Anterior cingulate cortex (tissue), 58 donors: ENCODE data around the gene LHX3.
"Not testable (repeated sequence)": the region's sequence is repeated elsewhere in the genome, so short reads cannot be mapped to it uniquely, and the experiment has no call there.

Source experiments
- DNase-seq, 58 donors: peaks; one replicate each; lab custom pipeline; 2025; lab: John Stamatoyannopoulos, UW

Gene LHX3

DNA sequence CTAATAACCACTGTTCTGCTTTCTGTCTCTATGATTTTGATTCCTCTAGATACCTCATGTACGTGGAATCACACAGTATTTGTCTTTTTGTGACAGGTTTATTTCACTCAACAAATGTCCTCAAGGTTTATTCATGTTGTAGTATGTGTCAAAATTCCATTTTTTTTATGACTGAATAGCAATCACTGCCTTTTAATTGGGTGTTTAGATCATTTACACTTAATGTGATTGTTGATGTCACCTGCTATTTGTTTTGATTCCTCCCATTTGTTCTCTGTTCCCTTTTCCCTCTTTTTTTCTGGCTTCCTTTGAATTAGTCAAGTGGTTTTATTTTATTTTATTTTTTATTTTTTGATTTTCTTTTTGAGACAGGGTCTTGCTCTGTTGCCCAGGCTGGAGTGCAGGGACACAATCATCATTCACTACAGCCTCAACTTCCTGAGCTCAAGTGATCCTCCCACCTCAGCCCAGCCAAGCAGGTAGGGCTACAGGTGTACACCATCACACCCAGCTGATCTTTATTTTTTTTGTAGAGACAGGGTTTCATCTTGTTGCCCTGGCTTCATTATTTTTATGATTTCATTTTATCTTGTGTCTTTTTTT lies 41.6 kb downstream of the LHX3 start:
- no peak for DNase-seq

GRCh38 chr9:136160995-136161610 lies 43.8 kb downstream of the LHX3 start:
- DNase-seq, result no peak

DNA sequence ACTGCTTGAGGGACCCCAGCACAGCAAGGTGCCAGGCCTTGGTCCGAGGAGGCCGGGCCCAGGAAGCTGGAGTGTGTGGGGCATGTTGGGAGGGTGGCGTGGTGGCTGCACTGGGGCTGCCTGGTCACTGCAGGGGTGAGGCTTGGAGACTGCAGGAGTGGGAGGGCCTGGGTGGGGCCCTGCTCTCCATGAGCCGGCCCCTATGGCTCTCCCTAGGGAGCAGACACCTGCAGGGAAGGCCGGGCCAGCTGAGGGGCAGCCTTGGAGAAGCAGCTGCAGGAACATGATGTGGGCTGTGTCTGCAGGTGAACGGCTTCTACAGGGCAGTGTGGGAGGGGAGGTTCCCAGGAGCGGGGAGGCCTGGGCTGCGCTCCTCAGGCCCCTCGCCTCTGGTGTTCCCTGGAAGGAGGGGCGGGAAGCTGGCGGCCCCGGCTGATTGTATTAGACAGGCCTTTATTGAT lies 44.5 kb downstream of the LHX3 start:
- no peak for DNase-seq

DNA sequence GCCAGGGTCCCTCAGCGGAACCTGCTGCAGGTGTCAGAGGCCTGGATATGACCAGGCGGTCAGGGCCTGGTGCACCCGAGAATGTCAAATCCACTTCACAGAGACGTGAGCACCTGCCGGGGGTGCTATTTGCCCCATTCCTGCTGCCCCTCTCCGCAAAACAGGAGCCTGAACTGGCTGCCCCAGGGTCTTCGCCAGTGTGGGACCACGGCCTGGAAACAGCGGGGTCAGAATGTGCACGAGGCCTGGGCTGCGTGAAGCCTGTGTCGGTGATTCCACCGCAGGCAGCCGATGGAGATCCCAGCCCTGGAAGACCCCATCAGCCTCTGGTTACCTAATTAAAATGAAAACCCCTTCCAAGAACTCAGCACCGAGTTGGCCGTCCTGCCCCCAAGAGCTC lies 45.1 kb downstream of the LHX3 start:
- DNase-seq, result no peak

- DNase-seq, result no peak
Measured at GRCh38 chr9:136157477-136158265, 47.3 kb downstream of the LHX3 start.

GRCh38 chr9:136156209-136157120 lies 48.5 kb downstream of the LHX3 start:
- DNase-seq, result no peak

- no peak for DNase-seq
Measured at GRCh38 chr9:136155576-136155975, 49.4 kb downstream of the LHX3 start.

- no peak for DNase-seq
Measured at GRCh38 chr9:136154943-136155342, 50.0 kb downstream of the LHX3 start.

- DNase-seq, result no peak
Measured at GRCh38 chr9:136153381-136154065, 51.4 kb downstream of the LHX3 start.

DNA sequence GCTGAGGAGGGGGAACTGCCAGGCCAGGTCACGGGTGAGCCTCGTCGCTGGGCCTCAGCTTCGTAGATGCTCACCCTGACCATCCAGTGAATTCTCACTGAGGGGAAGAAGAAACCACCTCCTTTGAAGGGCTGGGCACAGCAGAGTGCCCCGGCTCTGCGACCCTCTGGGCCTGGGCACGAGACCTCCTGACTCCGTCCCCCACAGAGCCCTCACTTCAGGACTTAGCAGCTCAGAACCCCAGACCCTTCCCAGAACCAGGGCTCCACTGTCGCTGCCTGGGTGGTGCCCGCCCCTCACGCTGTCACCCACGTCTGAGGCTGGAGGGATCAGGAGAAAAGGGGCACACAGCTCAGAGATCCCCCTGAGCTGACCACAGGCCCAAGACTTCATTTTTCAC lies 52.0 kb downstream of the LHX3 start:
- DNase-seq, result no peak

DNA sequence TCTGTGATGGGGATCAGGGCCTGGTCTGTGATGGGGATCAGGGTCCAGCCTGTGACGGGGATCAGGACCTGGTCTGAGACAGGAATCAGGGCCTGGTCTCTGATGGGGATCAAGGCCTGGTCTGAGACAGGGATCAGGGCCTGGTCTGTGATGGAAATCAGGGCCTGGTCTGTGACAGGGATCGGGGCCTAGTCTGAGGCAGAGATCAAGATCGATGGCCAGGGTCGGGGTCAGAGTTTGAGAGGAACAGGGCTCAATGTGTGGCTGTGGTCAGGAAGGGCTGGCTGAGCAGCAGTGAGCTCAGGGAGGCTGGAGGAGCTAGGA lies 52.4 kb downstream of the LHX3 start:
- no peak for DNase-seq

- DNase-seq, result no peak
Measured at GRCh38 chr9:136151848-136152542, 52.9 kb downstream of the LHX3 start.

DNA sequence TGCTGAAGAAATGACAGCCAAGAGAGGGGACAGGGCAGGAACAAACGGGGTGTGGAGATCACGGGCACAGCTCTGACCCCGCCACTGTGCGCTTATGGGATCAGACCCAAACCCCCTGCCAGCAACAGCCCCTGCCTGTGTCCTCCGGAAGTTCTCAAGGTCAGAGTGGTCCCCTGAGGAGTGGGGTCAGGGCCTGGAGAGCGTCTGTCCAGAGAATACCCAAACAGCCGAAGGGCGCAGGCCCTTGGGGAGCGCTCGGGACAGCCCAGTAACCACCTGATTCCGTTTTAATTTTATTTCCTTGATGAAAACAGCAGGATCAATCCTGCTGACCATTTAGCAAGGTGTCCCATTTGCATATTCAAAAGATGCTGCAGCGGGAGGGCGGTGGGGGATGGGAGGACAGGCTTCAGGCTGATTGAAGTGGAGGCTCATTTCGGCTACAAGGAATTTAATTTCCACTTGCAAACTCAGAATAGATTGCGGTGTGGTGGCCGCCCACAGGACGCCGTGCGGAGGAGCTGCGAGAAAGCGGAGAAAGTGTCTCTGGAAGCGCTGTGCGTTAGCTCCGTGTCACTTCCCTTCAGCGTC lies 53.6 kb downstream of the LHX3 start:
- no peak for DNase-seq

GRCh38 chr9:136150664-136151213 lies 54.2 kb downstream of the LHX3 start:
- DNase-seq, result not testable (repeated sequence)

- DNase-seq, result no peak
Measured at GRCh38 chr9:136149853-136150252, 55.1 kb downstream of the LHX3 start.

DNA sequence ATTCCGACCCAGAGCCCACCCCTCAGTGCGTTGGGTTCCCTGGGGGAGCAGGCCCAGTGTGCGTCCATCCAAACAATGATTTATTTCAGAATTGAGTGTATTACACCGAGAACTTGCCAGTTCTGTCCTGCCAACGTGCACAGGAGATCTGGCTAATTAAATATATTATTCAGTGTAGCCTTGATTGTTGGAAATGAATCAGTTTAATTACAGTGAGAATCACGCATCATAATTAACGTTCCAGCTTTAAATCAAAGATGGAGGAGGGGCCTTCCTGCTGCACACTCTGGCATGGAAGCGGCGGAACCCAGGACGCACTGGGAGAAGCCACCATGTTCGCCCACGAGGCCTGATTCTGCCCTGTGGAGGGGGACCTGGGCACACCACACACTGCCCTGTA lies 55.6 kb downstream of the LHX3 start:
- DNase-seq, result no peak

DNA sequence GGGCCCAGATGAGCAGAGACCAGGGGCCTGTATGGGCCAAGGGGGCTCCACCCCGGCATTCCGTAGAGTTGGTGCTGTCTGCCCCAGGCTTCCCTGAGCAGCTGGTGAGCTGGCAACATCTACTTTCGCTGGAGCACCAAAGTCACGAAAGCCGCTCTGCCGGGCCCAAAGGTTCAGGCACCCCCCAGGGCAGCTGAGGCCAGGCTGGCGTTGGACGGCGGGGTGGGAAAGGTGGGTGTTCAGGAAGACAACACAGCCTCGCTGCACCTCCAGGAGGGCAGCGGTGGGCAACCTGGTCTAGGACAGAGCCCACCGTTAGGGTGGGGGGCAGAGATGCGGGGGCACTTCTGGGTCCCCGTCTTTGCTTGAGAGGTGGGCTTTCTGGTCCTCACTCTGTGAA lies 56.2 kb downstream of the LHX3 start:
- no peak for DNase-seq

- DNase-seq, result no peak
Measured at GRCh38 chr9:136147890-136148714, 56.8 kb downstream of the LHX3 start.
